Central memory CD8-positive, alpha-beta T cell (primary cell): ENCODE data around the gene TET2.

Experiments used
- ATAC-seq: fragments of 150-1000 bp; cut with Tn5 transposase; replicated peaks from 2 replicates; pipeline ENCODE4 v1.10.0; 2022; ENCODE audit warnings: mild to moderate bottlenecking, moderate FRiP score, moderate number of reproducible peaks; ENCODE audit not compliant: poor library complexity, severe bottlenecking; ENCODE audit errors: extremely low read depth
- DNase-seq, 2 donors: peaks; one replicate each; pipeline ENCODE4 v3.0.0; 2021; ENCODE audit warnings: low spot score in 2 of 2
- H3K27ac Mint-ChIP-seq: one replicate; pipeline ENCODE4 v1.8.0; 2022; ENCODE audit warnings: low read depth, mild to moderate bottlenecking, moderate library complexity, mixed read lengths
- H3K27me3 Mint-ChIP-seq: one replicate; pipeline ENCODE4 v1.8.0; 2022; ENCODE audit warnings: mixed read lengths
- H3K36me3 Mint-ChIP-seq: one replicate; pipeline ENCODE4 v1.8.0; 2022; ENCODE audit warnings: mild to moderate bottlenecking, moderate library complexity, mixed read lengths; ENCODE audit not compliant: insufficient read depth
- H3K4me1 Mint-ChIP-seq: one replicate; pipeline ENCODE4 v1.8.0; 2022; ENCODE audit warnings: mixed read lengths
- H3K4me3 Mint-ChIP-seq: one replicate; pipeline ENCODE4 v1.8.0; 2022; ENCODE audit warnings: mild to moderate bottlenecking, moderate library complexity, mixed read lengths
- H3K9me3 Mint-ChIP-seq: one replicate; pipeline ENCODE4 v1.8.0; 2022; ENCODE audit warnings: mixed read lengths

Gene TET2

GRCh38 chr4:105273230-105273629 lies 126.6 kb downstream of the TET2 start:
- H3K4me1 Mint-ChIP-seq, result peaks cover 18% of the 10 kb centered on the region
- no peaks in the 10 kb centered on the region for H3K27me3 Mint-ChIP-seq
- H3K9me3 Mint-ChIP-seq, result no peaks in the 10 kb centered on the region
- H3K36me3 Mint-ChIP-seq, result peaks cover 29% of the 10 kb centered on the region
- ATAC-seq (no peak), DNase-seq (no peak)
- peak overlapping the region; percentile 72 for H3K27ac Mint-ChIP-seq
- H3K4me3 Mint-ChIP-seq, result no peak overlapping the region

GRCh38 chr4:105274090-105274489 lies 127.4 kb downstream of the TET2 start:
- no peaks in the 10 kb centered on the region for H3K27me3 Mint-ChIP-seq
- H3K9me3 Mint-ChIP-seq, result no peaks in the 10 kb centered on the region
- H3K4me3 Mint-ChIP-seq, result no peak overlapping the region
- no peak for ATAC-seq
- no peak for DNase-seq
- H3K4me1 Mint-ChIP-seq, result peaks cover 18% of the 10 kb centered on the region
- no peak overlapping the region for H3K27ac Mint-ChIP-seq
- peaks cover 29% of the 10 kb centered on the region for H3K36me3 Mint-ChIP-seq

- H3K27ac Mint-ChIP-seq, result no peak overlapping the region
- peaks cover 18% of the 10 kb centered on the region for H3K4me1 Mint-ChIP-seq
- H3K4me3 Mint-ChIP-seq, result no peak overlapping the region
Observed at GRCh38 chr4:105274504-105274903, 127.8 kb downstream of the TET2 start.

GRCh38 chr4:105276361-105277104 lies 129.9 kb downstream of the TET2 start:
- Mint-ChIP-seq H3K36me3 (peaks cover 25% of the 10 kb centered on the region), H3K4me3 (no peak overlapping the region), H3K4me1 (peaks cover 13% of the 10 kb centered on the region), H3K9me3 (no peaks in the 10 kb centered on the region), H3K27ac (no peak overlapping the region), H3K27me3 (no peaks in the 10 kb centered on the region)
- DNase-seq (no peak), ATAC-seq (no peak)

More at GRCh38 chr4:105274504-105274903, 127.8 kb downstream of the TET2 start:
- no peaks in the 10 kb centered on the region for H3K27me3 Mint-ChIP-seq
- H3K9me3 Mint-ChIP-seq, result no peaks in the 10 kb centered on the region
- DNase-seq (no peak), ATAC-seq (no peak)
- H3K36me3 Mint-ChIP-seq, result peaks cover 28% of the 10 kb centered on the region

GRCh38 chr4:105277702-105278101 lies 131.0 kb downstream of the TET2 start:
- Mint-ChIP-seq H3K4me3 (no peak overlapping the region), H3K36me3 (peaks cover 19% of the 10 kb centered on the region), H3K4me1 (peaks cover 5% of the 10 kb centered on the region), H3K27ac (no peak overlapping the region), H3K27me3 (no peaks in the 10 kb centered on the region), H3K9me3 (no peaks in the 10 kb centered on the region)
- no peak for ATAC-seq
- no peak for DNase-seq

- peaks cover 16% of the 10 kb centered on the region for H3K36me3 Mint-ChIP-seq
- H3K27ac Mint-ChIP-seq, result no peak overlapping the region
- no peak overlapping the region for H3K4me3 Mint-ChIP-seq
- DNase-seq (no peak), ATAC-seq (no peak)
- peaks cover 5% of the 10 kb centered on the region for H3K4me1 Mint-ChIP-seq
- H3K27me3 Mint-ChIP-seq, result no peaks in the 10 kb centered on the region
- H3K9me3 Mint-ChIP-seq, result no peaks in the 10 kb centered on the region
Observed at GRCh38 chr4:105279314-105279713, 132.6 kb downstream of the TET2 start.

GRCh38 chr4:105280338-105281123 lies 133.9 kb downstream of the TET2 start:
- Mint-ChIP-seq H3K27me3 (no peaks in the 10 kb centered on the region), H3K27ac (no peak overlapping the region), H3K4me3 (no peak overlapping the region), H3K4me1 (no peaks in the 10 kb centered on the region), H3K9me3 (no peaks in the 10 kb centered on the region), H3K36me3 (peaks cover 7% of the 10 kb centered on the region)
- DNase-seq (no peak), ATAC-seq (no peak)

- Mint-ChIP-seq H3K4me3 (no peak overlapping the region), H3K36me3 (peaks cover 4% of the 10 kb centered on the region), H3K27me3 (no peaks in the 10 kb centered on the region), H3K27ac (no peak overlapping the region), H3K4me1 (no peaks in the 10 kb centered on the region), H3K9me3 (no peaks in the 10 kb centered on the region)
- DNase-seq (no peak), ATAC-seq (no peak)
Observed at GRCh38 chr4:105281124-105281415, 134.4 kb downstream of the TET2 start.

- H3K27me3 Mint-ChIP-seq, result no peaks in the 10 kb centered on the region
- ATAC-seq (no peak), DNase-seq (no peak)
- no peak overlapping the region for H3K4me3 Mint-ChIP-seq
- peaks cover 4% of the 10 kb centered on the region for H3K9me3 Mint-ChIP-seq
- no peak overlapping the region for H3K27ac Mint-ChIP-seq
- H3K4me1 Mint-ChIP-seq, result no peaks in the 10 kb centered on the region
- H3K36me3 Mint-ChIP-seq, result no peaks in the 10 kb centered on the region
Observed at GRCh38 chr4:105282489-105282888, 135.8 kb downstream of the TET2 start.

- Mint-ChIP-seq H3K27ac (no peak overlapping the region), H3K36me3 (no peaks in the 10 kb centered on the region), H3K4me1 (no peaks in the 10 kb centered on the region), H3K9me3 (peaks cover 4% of the 10 kb centered on the region), H3K27me3 (no peaks in the 10 kb centered on the region), H3K4me3 (no peak overlapping the region)
- DNase-seq (no peak), ATAC-seq (no peak)
Observed at GRCh38 chr4:105283501-105283900, 136.8 kb downstream of the TET2 start.

- ATAC-seq, result no peak
- no peaks in the 10 kb centered on the region for H3K27me3 Mint-ChIP-seq
Observed at GRCh38 chr4:105288121-105288520, 141.4 kb downstream of the TET2 start.

GRCh38 chr4:105291925-105292324 lies 145.2 kb downstream of the TET2 start:
- H3K27me3 Mint-ChIP-seq, result no peaks in the 10 kb centered on the region
- no peak overlapping the region for H3K4me3 Mint-ChIP-seq
- peaks cover 5% of the 10 kb centered on the region for H3K9me3 Mint-ChIP-seq
- no peak for ATAC-seq
- no peak overlapping the region for H3K27ac Mint-ChIP-seq
- no peaks in the 10 kb centered on the region for H3K4me1 Mint-ChIP-seq
- no peaks in the 10 kb centered on the region for H3K36me3 Mint-ChIP-seq
- DNase-seq, result no peak

More at GRCh38 chr4:105288121-105288520, 141.4 kb downstream of the TET2 start:
- DNase-seq, result no peak
- H3K27ac Mint-ChIP-seq, result no peak overlapping the region
- no peak overlapping the region for H3K4me3 Mint-ChIP-seq
- no peaks in the 10 kb centered on the region for H3K36me3 Mint-ChIP-seq
- no peaks in the 10 kb centered on the region for H3K4me1 Mint-ChIP-seq
- H3K9me3 Mint-ChIP-seq, result peaks cover 10% of the 10 kb centered on the region

- no peak overlapping the region for H3K4me3 Mint-ChIP-seq
- no peak for DNase-seq
- no peaks in the 10 kb centered on the region for H3K27me3 Mint-ChIP-seq
- H3K9me3 Mint-ChIP-seq, result peaks cover 9% of the 10 kb centered on the region
- no peaks in the 10 kb centered on the region for H3K4me1 Mint-ChIP-seq
- ATAC-seq, result no peak
- H3K36me3 Mint-ChIP-seq, result no peaks in the 10 kb centered on the region
- no peak overlapping the region for H3K27ac Mint-ChIP-seq
Observed at GRCh38 chr4:105293360-105293759, 146.7 kb downstream of the TET2 start.
